Activated naive CD4-positive, alpha-beta T cell treated with Interleukin-2 at 50 U/mL for 16 hours (primary cell): ENCODE results near the gene PFDN5.
A peak's percentile ranks its signal among the peaks of the same experiment; 100 is the strongest.

Source experiments
- DNase-seq: peaks from one replicate; pipeline ENCODE4 v3.0.0-alpha.2; 2020

PFDN5 gene

GRCh38 chr12:53295070-53295890, at the start of gene PFDN5:
PFDN5 (plus strand) TSS chr12:53295542; CDS start chr12:53295568, 26 bp downstream.
- peak; percentile 89 for DNase-seq

- peak; percentile 72 for DNase-seq
Observed at GRCh38 chr12:53251477-53252348, 43.6 kb upstream of the PFDN5 start.

- DNase-seq: peak; percentile 19
Observed at GRCh38 chr12:53252349-53252916, 42.9 kb upstream of the PFDN5 start.

GRCh38 chr12:53253298-53253697, 42.0 kb upstream of the PFDN5 start:
- no peak for DNase-seq

GRCh38 chr12:53254816-53255545, 40.4 kb upstream of the PFDN5 start:
- DNase-seq: no peak

- no peak for DNase-seq
Observed at GRCh38 chr12:53255996-53256395, 39.3 kb upstream of the PFDN5 start.

GRCh38 chr12:53258541-53259539, 36.5 kb upstream of the PFDN5 start:
- DNase-seq: no peak

GRCh38 chr12:53259891-53260290, 35.5 kb upstream of the PFDN5 start:
- no peak for DNase-seq

GRCh38 chr12:53265783-53266182, 29.6 kb upstream of the PFDN5 start:
- no peak for DNase-seq

- peak; percentile 43 for DNase-seq
Observed at GRCh38 chr12:53267306-53267998, 27.9 kb upstream of the PFDN5 start.

- DNase-seq: peak; percentile 83
Observed at GRCh38 chr12:53267999-53268629, 27.2 kb upstream of the PFDN5 start, which contains the start of gene ESPL1. ESPL1 (plus strand) TSS chr12:53268299; CDS start chr12:53268767, 468 bp downstream.

GRCh38 chr12:53268630-53269562, 26.4 kb upstream of the PFDN5 start:
- no peak for DNase-seq

GRCh38 chr12:53274445-53274844, 20.9 kb upstream of the PFDN5 start:
- DNase-seq: no peak

- no peak for DNase-seq
Observed at GRCh38 chr12:53276511-53276910, 18.8 kb upstream of the PFDN5 start.

GRCh38 chr12:53277981-53278380, 17.4 kb upstream of the PFDN5 start:
- no peak for DNase-seq

GRCh38 chr12:53279283-53279869, 16.0 kb upstream of the PFDN5 start:
- DNase-seq: no peak

- no peak for DNase-seq
Observed at GRCh38 chr12:53279888-53280498, 15.3 kb upstream of the PFDN5 start.

- DNase-seq: no peak
Observed at GRCh38 chr12:53286448-53286847, 8.9 kb upstream of the PFDN5 start.
